Parathyroid adenoma (tissue), 2 donors: ENCODE measurements around the gene GPX8.

ENCODE experiments used
- H2AFZ ChIP-seq: fragments of 300-600 bp; sonication (generic); one replicate; pipeline ENCODE4 v1.7.0; 2017; ENCODE audit warnings: antibody characterized with exemption, mild to moderate bottlenecking
- H3K27ac ChIP-seq: fragments of 300-600 bp; sonication (generic); one replicate; pipeline ENCODE4 v1.7.0; 2017
- H3K27me3 ChIP-seq: fragments of 300-600 bp; sonication (generic); one replicate; pipeline ENCODE4 v1.7.0; 2017; ENCODE audit warnings: low read length; ENCODE audit not compliant: control insufficient read depth, insufficient read depth
- H3K36me3 ChIP-seq: fragments of 300-600 bp; sonication (generic); one replicate; pipeline ENCODE4 v1.7.0; 2017; ENCODE audit warnings: low read length; ENCODE audit not compliant: control insufficient read depth, insufficient read depth
- H3K4me1 ChIP-seq: fragments of 300-600 bp; sonication (generic); one replicate; pipeline ENCODE4 v1.7.0; 2017; ENCODE audit warnings: control low read depth
- H3K4me2 ChIP-seq: fragments of 300-600 bp; sonication (generic); one replicate; pipeline ENCODE4 v1.7.0; 2017; ENCODE audit warnings: low read length
- H3K4me3 ChIP-seq: fragments of 300-600 bp; sonication (generic); one replicate; pipeline ENCODE4 v1.7.0; 2017; ENCODE audit warnings: low read depth, low read length
- H3K79me2 ChIP-seq: fragments of 300-600 bp; sonication (generic); one replicate; pipeline ENCODE4 v1.7.0; 2017; ENCODE audit warnings: control low read depth
- H3K9ac ChIP-seq: fragments of 300-600 bp; sonication (generic); one replicate; pipeline ENCODE4 v1.7.0; 2017; ENCODE audit warnings: mild to moderate bottlenecking
- H3K9me3 ChIP-seq: fragments of 300-600 bp; sonication (generic); one replicate; pipeline ENCODE4 v1.7.0; 2017; ENCODE audit warnings: low read length; ENCODE audit not compliant: control insufficient read depth
- TF ChIP-seq, protein P1 (sequence below): fragments of 300-600 bp; sonication (generic); IDR thresholded peaks from one replicate; pipeline ENCODE4 v1.7.0; 2017; ENCODE audit warnings: antibody characterized with exemption, mild to moderate bottlenecking
- donor health status: primary hyperparathyroidism.

The GPX8 gene, protein sequence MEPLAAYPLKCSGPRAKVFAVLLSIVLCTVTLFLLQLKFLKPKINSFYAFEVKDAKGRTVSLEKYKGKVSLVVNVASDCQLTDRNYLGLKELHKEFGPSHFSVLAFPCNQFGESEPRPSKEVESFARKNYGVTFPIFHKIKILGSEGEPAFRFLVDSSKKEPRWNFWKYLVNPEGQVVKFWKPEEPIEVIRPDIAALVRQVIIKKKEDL

DNA sequence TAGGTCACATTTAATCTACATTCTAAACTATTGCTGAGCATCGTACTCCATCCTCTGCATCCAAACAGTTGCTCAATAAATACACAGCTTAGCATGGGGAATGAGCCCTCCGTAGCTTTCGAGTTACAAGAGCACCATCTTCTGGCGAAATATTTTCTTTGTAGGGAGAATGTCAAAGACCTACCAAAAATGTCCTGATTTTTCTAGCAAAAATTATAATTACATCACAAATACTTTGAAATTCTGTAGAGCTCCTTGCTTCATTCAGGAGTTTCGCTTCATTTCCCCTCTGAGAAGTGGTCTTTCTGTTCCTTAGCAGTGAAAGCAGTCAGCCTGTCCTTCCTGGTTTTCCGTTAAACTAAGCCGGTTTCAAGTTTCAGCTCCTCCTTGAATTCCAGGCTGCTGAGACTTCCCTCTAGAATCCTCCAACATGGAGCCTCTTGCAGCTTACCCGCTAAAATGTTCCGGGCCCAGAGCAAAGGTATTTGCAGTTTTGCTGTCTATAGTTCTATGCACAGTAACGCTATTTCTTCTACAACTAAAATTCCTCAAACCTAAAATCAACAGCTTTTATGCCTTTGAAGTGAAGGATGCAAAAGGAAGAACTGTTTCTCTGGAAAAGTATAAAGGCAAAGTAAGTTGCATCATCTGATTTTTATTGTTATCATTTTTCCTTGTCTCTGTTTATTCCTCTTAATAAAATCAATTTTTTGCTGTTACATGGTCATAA, at the start of gene GPX8:
Gene GPX8 (plus strand): TSS at position 409 of the 730 bp plus-strand sequence. CDS start 22 bp downstream, at position 431.
- H3K79me2 ChIP-seq, result no peaks in the 10 kb centered on the region
- H2AFZ ChIP-seq, result peak within 1 kb of the TSS; percentile 69
- H3K27ac ChIP-seq, result peak within 1 kb of the TSS; percentile 20
- TF ChIP-seq, protein P1, sequence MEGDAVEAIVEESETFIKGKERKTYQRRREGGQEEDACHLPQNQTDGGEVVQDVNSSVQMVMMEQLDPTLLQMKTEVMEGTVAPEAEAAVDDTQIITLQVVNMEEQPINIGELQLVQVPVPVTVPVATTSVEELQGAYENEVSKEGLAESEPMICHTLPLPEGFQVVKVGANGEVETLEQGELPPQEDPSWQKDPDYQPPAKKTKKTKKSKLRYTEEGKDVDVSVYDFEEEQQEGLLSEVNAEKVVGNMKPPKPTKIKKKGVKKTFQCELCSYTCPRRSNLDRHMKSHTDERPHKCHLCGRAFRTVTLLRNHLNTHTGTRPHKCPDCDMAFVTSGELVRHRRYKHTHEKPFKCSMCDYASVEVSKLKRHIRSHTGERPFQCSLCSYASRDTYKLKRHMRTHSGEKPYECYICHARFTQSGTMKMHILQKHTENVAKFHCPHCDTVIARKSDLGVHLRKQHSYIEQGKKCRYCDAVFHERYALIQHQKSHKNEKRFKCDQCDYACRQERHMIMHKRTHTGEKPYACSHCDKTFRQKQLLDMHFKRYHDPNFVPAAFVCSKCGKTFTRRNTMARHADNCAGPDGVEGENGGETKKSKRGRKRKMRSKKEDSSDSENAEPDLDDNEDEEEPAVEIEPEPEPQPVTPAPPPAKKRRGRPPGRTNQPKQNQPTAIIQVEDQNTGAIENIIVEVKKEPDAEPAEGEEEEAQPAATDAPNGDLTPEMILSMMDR, result peak; percentile 45
- H3K27me3 ChIP-seq, result no peaks in the 10 kb centered on the region
- no peaks in the 10 kb centered on the region for H3K4me1 ChIP-seq
- H3K4me2 ChIP-seq, result peak within 1 kb of the TSS; percentile 68
- no peaks in the 10 kb centered on the region for H3K36me3 ChIP-seq
- peak within 1 kb of the TSS; percentile 58 for H3K4me3 ChIP-seq
- no peaks in the 10 kb centered on the region for H3K9me3 ChIP-seq
- H3K9ac ChIP-seq, result no peak within 1 kb of the TSS

DNA sequence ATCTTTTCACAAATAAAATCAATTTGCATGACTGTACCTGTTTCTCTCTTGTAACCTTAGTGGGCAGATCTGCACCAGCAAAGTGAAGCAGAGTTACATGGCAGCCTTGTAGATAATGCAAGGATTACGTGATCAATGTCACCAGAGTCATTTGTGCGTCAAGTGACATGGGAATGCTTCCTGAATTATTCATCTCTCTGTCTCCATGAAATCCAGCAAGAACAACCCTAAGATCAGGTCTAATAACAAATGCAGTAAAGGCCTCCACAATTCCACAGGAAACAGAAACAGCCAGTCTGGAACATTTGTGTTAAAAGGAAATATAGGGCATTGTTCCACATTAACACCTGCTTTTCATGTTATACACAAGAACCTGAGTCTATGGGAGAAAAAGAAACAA, 49.8 kb upstream of the GPX8 start:
- Histone ChIP-seq H3K79me2 (no peaks in the 10 kb centered on the region), H3K9ac (no peak overlapping the region), H3K4me2 (no peak overlapping the region)

DNA sequence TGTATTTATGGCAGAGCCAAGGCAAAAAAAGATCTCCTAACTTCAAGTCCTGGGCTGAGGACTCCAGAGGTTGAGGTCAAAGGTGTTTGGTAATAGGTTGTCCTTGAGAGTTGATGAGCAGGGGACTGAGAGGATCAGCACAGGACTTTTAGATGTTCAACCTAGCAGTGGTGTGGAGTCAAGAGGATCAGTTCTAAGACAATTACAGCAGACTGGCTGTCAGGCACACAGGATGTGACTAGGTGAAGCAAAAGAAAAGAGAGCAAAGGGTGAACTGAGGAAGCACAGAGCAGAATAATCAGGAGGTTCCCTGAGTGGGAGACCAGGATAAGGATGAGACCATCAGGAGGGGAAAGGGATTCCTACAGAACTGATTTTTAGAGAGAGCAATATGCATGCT, 46.6 kb upstream of the GPX8 start:
- Histone ChIP-seq H3K9ac (no peak overlapping the region), H3K79me2 (no peaks in the 10 kb centered on the region), H2AFZ (no peak overlapping the region), H3K36me3 (no peaks in the 10 kb centered on the region), H3K4me3 (no peak overlapping the region), H3K4me1 (no peaks in the 10 kb centered on the region), H3K9me3 (no peaks in the 10 kb centered on the region), H3K27me3 (no peaks in the 10 kb centered on the region), H3K27ac (no peak overlapping the region), H3K4me2 (no peak overlapping the region)
- TF ChIP-seq, protein P1, result no peak

More for the DNA sequence above, 49.8 kb upstream of the GPX8 start:
- H3K36me3 ChIP-seq, result no peaks in the 10 kb centered on the region
- H3K4me3 ChIP-seq, result no peak overlapping the region
- H2AFZ ChIP-seq, result no peak overlapping the region
- H3K27ac ChIP-seq, result no peak overlapping the region
- H3K9me3 ChIP-seq, result no peaks in the 10 kb centered on the region
- no peaks in the 10 kb centered on the region for H3K4me1 ChIP-seq
- H3K27me3 ChIP-seq, result no peaks in the 10 kb centered on the region
- TF ChIP-seq, protein P1, result no peak

DNA sequence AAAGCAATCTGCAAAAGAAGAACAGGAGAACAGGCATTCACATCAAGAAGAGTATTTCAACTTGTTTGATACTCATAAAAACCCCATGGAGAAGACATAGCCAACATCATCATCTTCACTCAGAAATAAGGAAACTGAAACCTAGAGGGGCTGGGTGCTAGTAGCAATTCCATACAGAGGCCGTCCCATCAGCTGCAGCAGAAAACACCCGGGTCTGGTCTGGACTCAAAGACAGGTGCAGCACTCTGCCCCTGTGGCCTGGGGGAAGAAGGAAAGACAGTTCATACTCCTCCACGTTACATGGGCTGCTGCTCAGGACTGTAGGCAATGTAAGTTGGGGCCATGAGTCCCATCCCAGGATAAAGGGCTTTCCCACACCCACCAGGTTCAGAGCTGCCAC, 45.9 kb upstream of the GPX8 start:
- TF ChIP-seq, protein P1, result no peak
- Histone ChIP-seq H3K9ac (no peak overlapping the region), H3K4me1 (no peaks in the 10 kb centered on the region), H3K27me3 (no peaks in the 10 kb centered on the region), H3K36me3 (no peaks in the 10 kb centered on the region), H3K79me2 (no peaks in the 10 kb centered on the region), H2AFZ (no peak overlapping the region), H3K27ac (no peak overlapping the region), H3K9me3 (no peaks in the 10 kb centered on the region), H3K4me3 (no peak overlapping the region), H3K4me2 (no peak overlapping the region)
